Stimulated activated CD8-positive, alpha-beta memory T cell treated with anti-CD3 and anti-CD28 coated beads, Interleukin-4, amount 100 ng/mL, for 24 hours (primary cell): ENCODE data around the gene VIPR1.
"Not testable (repeated sequence)": the region's sequence is repeated elsewhere in the genome, so short reads cannot be mapped to it uniquely, and the experiment has no call there.

Experiments used
- DNase-seq: peaks from one replicate; pipeline ENCODE4 v3.0.0-alpha.2; 2020; ENCODE audit warnings: low read depth

Gene VIPR1

GRCh38 chr3:42535981-42536784 is 33.7 kb downstream of the VIPR1 start:
- DNase-seq, result peak; percentile 11

DNA sequence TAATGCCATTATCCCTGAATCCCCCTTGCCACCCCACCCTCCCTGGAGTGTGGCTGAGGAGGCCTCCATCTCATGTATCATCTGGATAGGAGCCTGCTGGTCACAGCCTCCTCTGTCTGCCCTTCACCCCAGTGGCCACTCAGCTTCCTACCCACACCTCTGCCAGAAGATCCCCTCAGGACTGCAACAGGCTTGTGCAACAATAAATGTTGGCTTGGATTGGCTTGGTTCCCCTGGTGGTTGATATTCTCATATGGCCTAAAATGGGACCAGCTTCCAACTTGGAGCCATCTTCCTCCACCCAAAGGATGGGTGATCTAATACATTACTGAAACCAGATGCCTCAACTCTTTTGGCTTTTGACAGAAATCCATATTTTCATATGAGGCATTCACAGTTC is 34.9 kb downstream of the VIPR1 start:
- no peak for DNase-seq

DNA sequence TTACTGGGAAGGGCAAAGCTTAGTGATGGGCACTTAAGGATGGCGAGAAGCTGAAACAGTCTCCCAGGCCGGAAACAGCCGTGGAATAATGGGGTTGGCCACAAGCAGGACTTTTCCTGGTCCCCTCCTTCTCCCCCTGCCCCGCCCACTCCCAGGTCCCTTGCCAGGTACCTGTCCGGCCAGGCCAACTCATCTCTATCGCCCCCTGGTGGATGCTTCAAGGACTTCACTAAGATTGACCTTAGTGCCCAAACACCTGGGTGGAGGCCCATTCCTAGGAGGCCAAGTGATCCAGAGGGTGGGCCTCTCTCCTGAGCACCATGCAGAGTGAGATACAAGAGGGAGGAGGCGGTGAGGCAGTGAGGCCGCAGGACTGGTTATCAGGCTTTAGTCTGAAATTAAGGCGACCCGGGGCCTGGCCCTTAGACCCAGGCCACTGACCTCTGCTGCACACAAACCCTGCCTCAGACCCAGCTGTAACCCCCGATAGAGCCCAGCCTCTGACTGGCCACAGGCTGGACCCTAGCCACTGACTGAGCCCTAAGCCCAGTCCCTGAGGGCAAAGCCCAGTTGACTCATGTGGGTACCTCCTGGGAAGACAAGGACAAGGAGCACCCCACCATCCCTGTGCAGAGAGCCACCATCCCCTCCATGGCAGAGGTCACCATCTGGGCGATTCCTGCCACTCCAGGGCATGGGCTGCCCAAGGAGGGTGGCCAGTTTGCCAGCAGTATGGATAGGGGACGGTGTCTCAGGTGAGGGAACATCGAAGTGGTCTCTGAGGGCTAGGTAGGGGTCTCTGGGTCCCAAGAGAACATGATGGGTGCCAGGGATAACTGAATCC is 37.6 kb downstream of the VIPR1 start:
- DNase-seq, result peak; percentile 28

DNA sequence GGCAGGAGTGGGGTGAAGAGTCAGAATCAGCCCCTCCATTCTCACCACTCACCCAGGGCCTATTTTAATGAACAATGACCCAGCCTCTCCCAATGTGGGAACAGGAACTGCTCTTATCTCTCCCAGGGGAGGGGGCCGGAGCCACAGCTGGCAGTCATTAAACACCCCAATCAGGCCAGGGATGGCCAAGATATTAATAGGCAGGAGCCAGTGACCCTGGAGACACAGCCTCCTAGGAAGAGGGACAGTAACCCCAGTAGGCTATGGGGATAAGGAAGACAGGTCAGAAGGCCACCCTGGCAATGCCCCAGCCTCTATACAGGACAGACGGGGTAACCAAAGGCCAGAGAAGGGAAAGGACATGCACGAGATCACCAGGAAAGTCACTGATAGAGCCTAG is 38.6 kb downstream of the VIPR1 start:
- DNase-seq, result no peak

DNA sequence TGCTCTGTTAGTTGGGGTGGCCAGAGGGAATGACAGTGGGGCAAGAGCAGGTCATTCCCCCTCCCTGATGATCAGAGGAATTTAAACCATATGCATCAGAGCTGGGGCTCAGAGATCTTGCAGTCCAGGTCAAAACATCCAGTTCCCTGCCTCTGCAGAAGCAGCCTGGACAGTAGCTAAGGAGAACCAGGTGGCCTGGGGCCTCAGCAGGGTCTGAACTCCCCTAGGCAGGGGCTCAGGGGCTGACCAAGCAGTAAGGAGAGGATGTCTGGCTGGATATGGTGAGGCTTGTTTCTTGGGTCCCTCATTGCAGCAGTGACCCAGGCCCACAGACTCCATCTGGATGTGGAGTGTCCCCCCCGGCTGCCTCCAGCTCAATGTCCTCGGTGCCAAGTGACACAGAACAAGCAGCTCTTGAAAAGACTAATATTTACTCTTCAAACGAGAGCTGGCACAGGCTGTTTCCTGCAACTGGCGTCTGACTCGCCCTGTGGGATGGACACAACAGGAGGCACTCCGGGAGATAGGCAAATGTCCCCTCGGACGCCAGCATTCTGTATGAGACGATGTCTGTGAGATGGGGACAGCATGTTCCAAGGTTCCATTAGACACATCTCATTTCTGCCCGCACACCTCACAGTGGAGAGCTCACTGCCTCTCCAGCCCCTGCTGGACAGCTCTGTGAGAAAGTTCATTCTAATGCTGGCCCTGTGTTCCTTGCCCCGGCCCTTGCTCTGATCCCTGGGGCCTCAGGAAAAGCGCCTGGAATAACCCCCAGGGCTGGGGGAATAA is 42.2 kb downstream of the VIPR1 start:
- no peak for DNase-seq

GRCh38 chr3:42545284-42545900 is 42.9 kb downstream of the VIPR1 start:
- DNase-seq, result no peak

- DNase-seq, result no peak
These were observed 44.3 kb downstream of the VIPR1 start for GRCh38 chr3:42546691-42547213.

DNA sequence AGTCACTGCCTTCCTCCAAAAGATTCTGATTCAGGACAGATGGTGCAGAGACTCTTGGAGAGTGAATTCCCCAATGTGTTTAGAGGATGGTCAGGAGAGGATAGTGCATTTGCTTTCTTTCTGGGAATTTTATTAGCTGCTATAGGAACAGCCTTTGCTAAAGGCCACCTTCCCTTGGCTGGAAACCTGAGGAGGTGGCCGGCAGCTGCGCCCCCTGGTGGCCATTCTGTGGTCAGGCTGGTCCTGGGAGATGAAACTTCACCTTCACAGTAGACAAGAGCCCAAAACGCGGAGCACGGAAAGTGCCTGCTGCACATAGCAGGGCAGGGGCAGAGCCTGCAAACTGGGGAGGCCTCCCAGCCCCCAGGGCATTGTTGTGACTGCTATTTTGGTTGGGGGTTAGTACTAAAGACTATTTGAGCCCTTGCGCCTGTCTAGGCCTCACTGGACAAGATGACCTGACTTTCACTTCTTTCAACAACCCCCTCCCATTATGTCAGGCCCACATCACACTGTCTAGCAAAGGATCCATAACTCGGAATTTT is 45.0 kb downstream of the VIPR1 start:
- peak; percentile 49 for DNase-seq

GRCh38 chr3:42549131-42549530 is 46.7 kb downstream of the VIPR1 start:
- DNase-seq, result no peak

- DNase-seq, result no peak
These were observed 47.8 kb downstream of the VIPR1 start for GRCh38 chr3:42550250-42550649.

- DNase-seq, result no peak
These were observed 50.4 kb downstream of the VIPR1 start for GRCh38 chr3:42552830-42553229.

DNA sequence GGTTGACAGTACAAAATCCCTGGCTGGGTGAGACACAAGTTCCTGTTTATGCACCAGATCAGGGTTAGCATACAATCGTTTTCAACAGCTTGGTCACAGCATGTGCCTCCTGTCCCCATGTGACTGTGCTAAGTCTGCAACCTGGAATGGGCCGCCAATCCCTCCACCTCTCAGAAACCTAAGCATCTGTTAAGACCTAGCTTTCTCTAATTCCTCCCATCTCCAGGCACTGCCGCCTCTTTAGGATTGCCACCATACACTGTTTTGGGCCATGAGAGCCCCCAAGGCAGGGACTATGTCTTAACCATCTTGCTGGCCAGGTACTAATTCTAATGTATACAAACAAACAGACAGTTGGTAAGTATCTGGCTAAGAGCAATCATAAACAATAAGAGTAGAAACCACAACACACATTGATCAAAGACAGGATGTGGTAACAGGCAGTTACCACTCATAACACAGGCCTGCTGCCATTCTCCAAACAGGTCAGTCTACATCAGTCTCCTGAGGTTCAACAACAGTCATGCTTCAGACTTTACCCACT is 53.7 kb downstream of the VIPR1 start:
- no peak for DNase-seq

DNA sequence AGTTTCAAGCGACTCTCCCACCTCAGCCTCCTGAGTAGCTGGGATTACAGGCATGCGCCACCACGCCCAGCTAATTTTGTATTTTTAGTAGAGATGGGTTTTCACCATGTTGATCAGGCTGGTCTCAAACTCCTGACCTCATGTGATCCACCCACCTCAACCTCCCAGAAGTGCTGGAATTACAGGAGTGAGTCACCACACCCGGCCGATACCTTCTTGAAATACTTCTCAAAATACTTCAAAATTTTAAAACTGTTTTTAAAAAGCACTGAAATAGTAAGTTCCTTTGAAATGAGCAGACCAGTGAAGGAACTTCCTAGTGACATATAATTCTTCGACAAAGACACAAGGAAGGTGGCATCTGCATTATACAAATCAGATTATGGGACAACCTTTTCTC is 54.4 kb downstream of the VIPR1 start:
- DNase-seq, result not testable (repeated sequence)

GRCh38 chr3:42557854-42558253 is 55.4 kb downstream of the VIPR1 start:
- DNase-seq, result no peak

DNA sequence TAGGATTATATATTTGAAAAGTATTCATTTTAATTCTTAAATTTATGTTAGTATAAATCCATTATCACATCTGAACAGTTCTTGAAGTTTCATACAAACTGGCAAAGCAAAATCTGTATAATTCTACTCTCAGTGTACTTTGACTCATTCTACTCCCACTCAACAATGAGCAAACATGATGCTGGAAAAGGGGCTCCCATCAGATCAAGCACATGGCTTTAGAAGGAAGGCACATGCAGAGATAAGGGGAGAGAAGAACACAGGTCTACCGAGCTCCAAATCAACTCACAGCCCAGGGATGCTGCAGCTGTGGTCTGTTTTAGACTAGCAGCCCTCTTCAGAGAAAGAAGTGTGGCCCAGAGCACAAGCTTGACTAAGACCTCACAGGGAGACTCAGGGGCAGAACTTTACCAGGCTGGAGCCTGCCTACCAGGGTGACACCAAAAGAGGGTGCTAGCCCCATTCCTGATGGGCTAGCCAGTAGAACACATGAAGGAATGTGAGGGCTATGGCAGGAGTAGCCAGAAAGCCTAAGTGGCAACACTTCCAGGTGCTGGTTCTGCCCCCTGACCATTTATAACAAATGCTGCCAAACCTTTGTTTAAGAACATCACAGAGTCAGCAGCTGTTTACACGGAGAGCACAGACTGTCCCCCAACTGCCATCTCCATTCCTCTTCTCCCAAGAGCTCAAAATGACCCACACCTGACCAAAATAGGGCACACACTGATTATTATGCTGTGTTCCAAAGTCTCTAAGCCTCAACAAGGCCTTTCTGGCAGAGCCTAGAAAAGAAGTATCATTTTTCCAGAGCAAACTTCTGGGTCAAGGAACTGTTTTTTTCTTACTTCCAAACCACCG is 59.8 kb downstream of the VIPR1 start:
- DNase-seq, result no peak

DNA sequence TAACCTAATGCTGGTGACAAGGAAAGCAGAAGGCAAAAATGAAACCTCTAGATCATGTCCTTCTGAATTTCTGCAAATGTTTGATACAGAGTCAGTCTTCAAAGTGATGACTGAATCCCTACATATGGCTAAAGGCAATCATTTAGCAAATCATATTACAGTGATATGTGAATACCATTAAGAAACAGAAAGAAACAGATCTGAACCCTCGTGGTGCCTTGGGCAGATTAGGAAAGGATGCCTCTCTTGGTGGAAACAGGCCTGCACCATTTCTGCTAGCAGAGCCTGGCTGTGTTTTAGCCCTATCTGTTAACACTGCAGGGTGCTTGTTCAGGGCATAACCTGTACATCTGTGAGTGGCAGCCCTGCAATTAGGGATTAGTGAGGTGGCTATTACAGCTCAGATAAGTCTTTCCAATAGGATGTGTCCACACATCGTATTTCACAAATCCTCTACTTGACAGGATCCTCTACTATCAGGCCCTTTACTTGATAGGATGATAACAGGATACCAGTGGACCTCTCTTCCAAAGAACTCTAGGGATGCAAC is 67.2 kb downstream of the VIPR1 start:
- no peak for DNase-seq

DNA sequence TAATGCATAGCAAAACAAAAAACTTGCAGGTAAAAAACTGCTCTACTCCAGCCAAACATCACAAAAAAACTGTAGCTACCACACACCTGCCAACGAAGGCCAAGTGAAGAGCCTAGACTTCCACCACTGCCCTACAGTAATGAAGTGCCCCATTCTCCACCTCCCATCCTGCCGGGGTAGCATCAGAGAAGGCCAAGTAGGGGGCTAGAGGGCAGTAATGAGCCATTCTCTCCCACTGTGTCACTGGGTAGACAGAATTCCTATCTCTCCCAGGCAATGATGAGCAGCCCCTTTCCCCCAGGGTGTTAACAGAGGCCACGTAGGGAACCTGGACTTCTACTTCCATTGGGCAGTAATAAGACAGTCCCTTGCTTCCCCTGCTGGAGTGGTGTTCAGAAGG is 69.8 kb downstream of the VIPR1 start:
- no peak for DNase-seq

GRCh38 chr3:42575137-42575741 is 72.8 kb downstream of the VIPR1 start:
- no peak for DNase-seq

- DNase-seq, result no peak
These were observed 75.6 kb downstream of the VIPR1 start for GRCh38 chr3:42578054-42578453.
